Measurements from ENCODE around the gene BEST4.

Gene BEST4

DNA sequence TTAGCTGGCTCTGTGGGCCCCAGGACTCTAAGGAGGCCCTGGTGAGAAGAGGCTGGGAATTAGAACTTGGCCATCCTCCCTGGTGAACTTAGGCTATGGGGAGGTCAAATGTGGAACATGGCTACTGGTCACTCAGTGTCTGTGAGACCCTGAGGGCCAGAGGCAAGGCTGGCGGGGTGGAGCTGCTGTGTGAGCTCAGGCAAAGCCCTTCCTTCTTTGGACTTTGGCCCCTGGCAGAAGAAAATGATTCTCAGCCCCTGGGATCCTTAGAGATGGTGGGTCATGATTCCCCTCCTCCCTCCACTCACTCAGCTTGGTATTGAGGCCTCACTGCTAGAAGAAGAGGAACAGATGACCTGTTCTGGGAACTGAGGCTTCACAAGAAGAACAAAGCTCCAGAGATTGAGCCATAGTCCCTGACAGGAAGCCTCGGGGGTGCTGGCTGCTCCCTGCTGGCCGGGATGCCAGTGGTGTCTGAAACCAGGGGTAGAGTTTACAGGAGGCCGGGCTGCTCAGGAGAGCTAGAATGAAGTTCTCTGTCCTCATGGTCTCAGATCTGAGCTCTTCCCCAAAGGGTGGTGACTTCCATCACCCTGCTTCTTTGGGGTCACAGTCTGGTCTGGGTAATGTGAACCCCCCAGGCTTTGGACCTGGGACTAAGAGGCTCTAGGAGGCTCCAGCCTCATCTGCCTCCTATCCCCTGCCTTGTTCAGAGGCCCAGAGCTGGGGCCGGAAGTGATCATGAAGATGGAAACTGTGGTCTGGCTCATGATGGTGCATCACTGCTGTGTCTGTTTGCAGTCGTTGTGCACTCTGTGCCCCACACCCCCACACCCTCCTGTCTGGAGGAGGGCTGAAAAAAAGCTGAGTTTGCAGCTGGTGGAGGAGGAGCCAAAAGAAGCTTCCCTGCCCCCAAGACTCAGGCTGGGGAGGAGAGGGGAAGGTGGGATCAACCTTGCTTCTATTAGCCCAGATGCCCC, 21.3 kb upstream of the BEST4 start:
- Histone ChIP-seq H3K79me2 (ENCODE audit: control insufficient read depth, low read length) (peaks cover 9% of the 10 kb centered on the region; the same call in 1 of the 2 replicates), H3K4me1 (ENCODE audit: control insufficient read depth, low read length) (peaks cover 56% of the 10 kb centered on the region), H3F3A (ENCODE audit: control insufficient read depth, insufficient read depth) (peaks cover 16% of the 10 kb centered on the region; the same call in 1 of the 2 replicates), H3K9me2 (replicated peaks; ENCODE audit: control insufficient read depth, low read length) (no peaks in the 10 kb centered on the region), H3K9me3 (ENCODE audit: control insufficient read depth, insufficient read depth, low read length) (no peaks in the 10 kb centered on the region), H3K4me3 (ENCODE audit: low read length) (peak overlapping the region; percentile 55), H3K36me3 (ENCODE audit: control insufficient read depth, low read length) (peaks cover 38% of the 10 kb centered on the region), H4K20me1 (ENCODE audit: control insufficient read depth, insufficient read depth, low read depth, low read length) (no peaks in the 10 kb centered on the region), H3K27me3 (ENCODE audit: control insufficient read depth, low read length) (no peaks in the 10 kb centered on the region), H3K4me2 (ENCODE audit: low read length) (peak overlapping the region; percentile 91), H3K27ac (ENCODE audit: low read depth, low read length) (peak overlapping the region; percentile 93)
- no peak for TF ChIP-seq EZH2phosphoT487 (IDR thresholded peaks at IDR 0.05; ENCODE audit: borderline replicate concordance, low read length)
- no peak for TF ChIP-seq CTCF (IDR thresholded peaks at IDR 0.05; ENCODE audit: low read depth, low read length, poor library complexity, severe bottlenecking)

DNA sequence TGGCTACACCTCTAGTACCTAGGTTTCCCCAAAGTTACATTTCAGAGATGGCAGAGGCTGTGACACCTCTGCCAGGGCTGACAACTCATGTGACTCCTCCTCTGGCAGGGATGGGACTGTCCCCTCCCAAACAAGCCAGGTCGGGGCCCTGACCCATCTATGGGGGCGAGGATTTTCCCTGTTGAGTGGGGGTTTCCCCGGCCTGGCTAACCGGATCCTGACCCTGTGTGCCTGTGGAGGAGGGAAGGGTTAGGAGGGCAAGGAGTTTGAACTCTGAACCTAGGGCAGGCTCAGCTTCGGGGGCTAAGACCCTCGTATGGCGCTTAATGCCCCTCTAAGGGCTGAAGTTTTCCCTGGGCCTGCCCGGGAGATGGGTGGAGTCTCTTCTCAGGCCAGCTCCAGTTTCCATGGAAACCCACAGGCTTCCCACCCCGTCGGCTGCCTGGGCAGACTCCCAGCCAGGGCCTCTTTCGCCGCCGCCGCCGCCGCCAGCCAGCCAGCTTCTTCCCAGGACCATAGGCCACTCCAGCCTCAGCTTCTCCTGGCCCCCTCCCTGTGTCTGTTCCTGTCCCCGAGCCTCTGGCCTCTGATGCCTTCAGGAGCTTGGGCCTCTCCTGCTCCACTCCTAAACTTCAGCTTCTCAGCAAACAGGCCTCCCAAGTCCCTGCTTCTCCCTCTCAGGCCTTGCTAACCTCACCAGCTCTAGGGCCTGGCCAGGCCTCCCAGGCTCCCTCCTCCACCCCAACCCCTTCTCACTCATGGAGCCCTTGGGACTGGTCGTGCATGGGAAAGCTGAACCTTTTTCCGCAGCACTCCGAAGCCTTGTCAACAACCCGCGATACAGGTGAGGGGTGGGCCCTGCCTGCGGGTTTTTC, 20.3 kb upstream of the BEST4 start, which contains the start of gene BTBD19:
Gene BTBD19, plus strand, starts transcription at position 461 of the 875 bp plus-strand sequence. Its CDS starts 298 bp downstream, at position 759.
- Histone ChIP-seq H3K4me2 (ENCODE audit: low read length) (peak within 1 kb of the TSS; percentile 91), H3K79me2 (ENCODE audit: control insufficient read depth, low read length) (peaks cover 9% of the 10 kb centered on the region; the same call in 1 of the 2 replicates), H3K4me3 (ENCODE audit: low read length) (peak within 1 kb of the TSS; percentile 64), H3K27ac (ENCODE audit: low read depth, low read length) (peak within 1 kb of the TSS; percentile 93), H3K27me3 (ENCODE audit: control insufficient read depth, low read length) (no peaks in the 10 kb centered on the region), H3K4me1 (ENCODE audit: control insufficient read depth, low read length) (peaks cover 47% of the 10 kb centered on the region), H3F3A (ENCODE audit: control insufficient read depth, insufficient read depth) (peaks cover 16% of the 10 kb centered on the region; the same call in 1 of the 2 replicates), H4K20me1 (ENCODE audit: control insufficient read depth, insufficient read depth, low read depth, low read length) (no peaks in the 10 kb centered on the region), H3K9me3 (ENCODE audit: control insufficient read depth, insufficient read depth, low read length) (no peaks in the 10 kb centered on the region), H3K9me2 (replicated peaks; ENCODE audit: control insufficient read depth, low read length) (no peaks in the 10 kb centered on the region), H3K36me3 (ENCODE audit: control insufficient read depth, low read length) (peaks cover 47% of the 10 kb centered on the region)
- TF ChIP-seq EZH2phosphoT487 (IDR thresholded peaks at IDR 0.05; ENCODE audit: borderline replicate concordance, low read length) (no peak), CTCF (IDR thresholded peaks at IDR 0.05; ENCODE audit: low read depth, low read length, poor library complexity, severe bottlenecking) (no peak)

DNA sequence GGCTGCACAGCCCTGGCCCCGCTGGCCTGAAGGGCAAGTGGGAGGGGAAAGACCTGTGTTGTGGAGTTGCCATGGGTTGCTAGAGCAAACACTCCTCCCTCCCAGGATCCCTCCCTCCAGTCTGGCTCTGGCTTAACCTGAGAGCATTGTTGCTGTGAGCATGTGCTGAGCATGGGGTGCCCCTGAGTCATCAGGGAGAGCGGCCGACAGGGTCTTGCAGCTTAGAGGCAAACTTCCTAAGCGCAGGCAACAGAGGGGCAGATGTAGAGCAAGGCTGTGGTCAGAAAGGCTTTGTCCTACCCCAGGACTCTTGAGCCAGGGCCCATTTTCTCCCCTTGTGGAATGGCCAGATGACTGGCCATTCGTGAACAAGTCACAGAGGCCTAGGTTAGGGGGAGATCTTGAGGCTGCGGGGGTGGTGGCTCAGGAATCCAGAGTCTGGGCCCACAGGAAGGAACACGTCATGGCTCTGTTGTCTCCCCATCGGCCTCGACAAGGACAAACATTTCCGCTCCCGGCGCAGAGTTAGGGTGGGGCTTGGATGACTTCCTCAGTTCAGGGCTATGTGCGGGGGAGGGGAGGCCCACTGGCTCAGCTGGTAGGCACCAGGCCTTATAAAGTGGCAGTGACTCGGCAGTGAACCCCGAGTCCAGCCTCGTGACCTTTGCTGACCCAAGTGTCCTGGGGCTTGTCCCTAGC, 19.5 kb upstream of the BEST4 start:
- H3K9me2 ChIP-seq (replicated peaks; ENCODE audit: control insufficient read depth, low read length) = no peaks in the 10 kb centered on the region
- H3F3A ChIP-seq (ENCODE audit: control insufficient read depth, insufficient read depth) = peaks cover 16% of the 10 kb centered on the region; the same call in 1 of the 2 replicates
- H3K9me3 ChIP-seq (ENCODE audit: control insufficient read depth, insufficient read depth, low read length) = no peaks in the 10 kb centered on the region
- peaks cover 9% of the 10 kb centered on the region; the same call in 1 of the 2 replicates for H3K79me2 ChIP-seq (ENCODE audit: control insufficient read depth, low read length)
- H3K27ac ChIP-seq (ENCODE audit: low read depth, low read length) = peak overlapping the region; percentile 93
- no peaks in the 10 kb centered on the region for H4K20me1 ChIP-seq (ENCODE audit: control insufficient read depth, insufficient read depth, low read depth, low read length)
- H3K4me2 ChIP-seq (ENCODE audit: low read length) = peak overlapping the region; percentile 91
- H3K4me1 ChIP-seq (ENCODE audit: control insufficient read depth, low read length) = peaks cover 49% of the 10 kb centered on the region
- TF ChIP-seq EZH2phosphoT487 (IDR thresholded peaks at IDR 0.05; ENCODE audit: borderline replicate concordance, low read length) = no peak
- no peak for TF ChIP-seq CTCF (IDR thresholded peaks at IDR 0.05; ENCODE audit: low read depth, low read length, poor library complexity, severe bottlenecking)
- peak overlapping the region; percentile 64 for H3K4me3 ChIP-seq (ENCODE audit: low read length)
- H3K27me3 ChIP-seq (ENCODE audit: control insufficient read depth, low read length) = no peaks in the 10 kb centered on the region
- peaks cover 55% of the 10 kb centered on the region for H3K36me3 ChIP-seq (ENCODE audit: control insufficient read depth, low read length)

Measured in DOHH2 (cell line).